Activated CD8-positive, alpha-beta memory T cell treated with anti-CD3 and anti-CD28 coated beads for 1 hour (primary cell): Measurements from ENCODE around the gene OR2A5.
"Not testable (repeated sequence)": the region's sequence is repeated elsewhere in the genome, so short reads cannot be mapped to it uniquely, and the experiment has no call there.

Experiments used
- DNase-seq, 2 donors: peaks; one replicate each; pipeline ENCODE4 v3.0.0-alpha.2; 2020; ENCODE audit warnings: low read depth in 1 of 2; ENCODE audit errors: extremely low read depth in 1 of 2

The OR2A5 gene

DNA sequence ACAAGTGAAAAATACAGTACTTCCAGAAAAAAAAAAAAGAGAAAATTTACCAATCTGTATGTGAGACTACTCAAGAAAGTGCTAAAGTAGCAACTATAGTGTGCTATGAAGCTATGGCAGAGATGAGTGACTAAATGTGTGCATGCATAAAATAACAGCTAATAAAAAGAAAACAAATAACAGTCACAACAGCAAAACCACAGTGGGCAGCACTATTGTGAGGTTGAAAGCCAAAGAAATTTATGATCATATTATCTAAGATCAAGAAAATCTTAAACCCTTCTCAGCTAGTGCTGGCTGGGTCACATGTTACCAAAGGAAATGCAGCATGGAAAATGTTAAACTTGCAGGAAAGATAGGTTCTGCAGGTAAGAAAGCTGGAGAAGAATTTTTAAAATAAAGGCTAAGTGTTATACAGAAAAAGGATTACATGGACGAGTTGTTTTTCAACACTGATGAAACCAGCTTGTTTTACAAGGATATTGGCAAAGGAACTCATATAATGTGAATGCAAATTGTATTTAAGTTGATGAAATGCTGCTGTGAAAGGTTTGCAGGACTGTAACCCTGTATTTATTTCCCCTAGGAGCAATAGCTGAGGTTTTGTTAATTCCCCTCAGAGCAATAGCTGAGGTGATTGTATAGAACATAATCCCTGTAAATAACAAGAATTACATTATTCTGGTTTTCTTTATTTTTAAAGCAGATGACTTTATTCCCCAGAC is 15.6 kb upstream of the OR2A5 start:
- no peak for DNase-seq

DNA sequence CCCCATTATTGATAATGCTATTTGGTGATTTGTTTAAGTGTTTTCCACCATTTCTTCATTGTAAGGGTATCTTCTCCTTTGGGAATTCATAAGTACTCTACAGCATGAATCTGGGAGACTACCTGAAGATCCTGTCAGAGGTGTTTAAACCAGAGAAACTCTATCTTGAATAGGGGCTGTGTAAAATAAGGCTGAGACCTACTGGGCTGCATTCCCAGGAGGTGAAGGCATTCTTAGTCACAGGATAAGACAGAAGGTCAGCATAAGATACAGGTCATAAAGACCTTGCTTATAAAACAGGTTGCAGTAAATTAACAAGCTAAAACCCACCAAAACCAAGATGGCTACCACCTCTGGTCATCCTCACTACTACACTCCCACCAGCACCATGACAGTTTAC is 13.4 kb upstream of the OR2A5 start:
- no peak for DNase-seq

GRCh38 chr7:144036302-144036885 is 12.4 kb upstream of the OR2A5 start:
- DNase-seq, result no peak

DNA sequence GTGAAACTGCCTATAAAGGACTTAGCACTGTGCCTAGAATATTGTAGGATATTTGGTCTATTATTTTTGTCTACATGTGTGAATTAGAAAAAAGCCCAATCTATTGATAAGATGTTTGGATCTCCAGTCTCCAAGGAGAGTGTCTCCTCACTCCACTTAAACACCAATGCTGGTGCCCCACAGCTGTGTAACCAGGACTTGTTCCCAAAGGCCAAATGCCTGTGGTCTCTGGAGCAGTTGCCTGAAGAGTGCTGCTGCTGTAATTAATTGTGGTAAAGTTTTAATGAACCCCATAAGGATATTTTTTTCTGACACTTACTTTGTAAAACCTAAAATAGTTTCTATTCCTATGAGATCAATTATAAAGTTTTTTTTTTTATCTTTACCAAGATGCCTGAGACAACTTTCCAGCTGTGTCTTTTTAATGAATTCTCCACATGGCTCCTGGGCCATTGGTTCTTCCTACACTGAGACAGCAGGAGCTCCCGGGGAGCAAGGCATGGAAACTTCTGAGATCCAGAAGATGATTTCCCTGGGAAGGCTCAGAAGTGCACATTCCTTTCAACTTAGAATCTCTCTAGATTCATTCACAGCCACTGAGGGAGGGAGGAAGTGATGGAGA is 11.2 kb upstream of the OR2A5 start:
- DNase-seq, result no peak

DNA sequence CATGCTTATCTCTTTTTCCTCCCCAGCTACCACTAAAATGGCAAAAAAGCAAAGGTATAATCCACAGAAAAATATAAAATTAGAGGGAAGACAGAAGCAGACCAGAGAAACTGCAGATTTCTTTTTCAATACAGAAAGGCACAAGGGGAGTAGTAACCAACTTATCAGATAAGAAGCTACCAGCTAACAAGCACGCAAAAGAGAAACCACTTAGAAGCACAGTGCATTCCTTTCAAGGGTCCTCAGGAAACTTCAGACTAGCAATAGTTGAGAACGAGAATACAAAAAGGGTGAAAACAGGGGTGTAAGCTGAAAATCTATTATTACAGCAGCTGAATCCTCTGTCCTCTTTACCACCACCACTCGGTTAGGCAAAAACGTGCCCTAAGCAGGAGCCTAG is 9.9 kb upstream of the OR2A5 start:
- no peak for DNase-seq

GRCh38 chr7:144049491-144049890 is 743 bp downstream of the OR2A5 start:
- DNase-seq, result no peak

GRCh38 chr7:144050093-144050492 is 1.3 kb downstream of the OR2A5 start:
- DNase-seq, result no peak

- DNase-seq, result not testable (repeated sequence)
Measured at GRCh38 chr7:144050884-144051283, 2.1 kb downstream of the OR2A5 start.

GRCh38 chr7:144057954-144058353 is 9.2 kb downstream of the OR2A5 start:
- no peak for DNase-seq

- DNase-seq, result no peak
Measured at GRCh38 chr7:144063710-144064109, 15.0 kb downstream of the OR2A5 start.

DNA sequence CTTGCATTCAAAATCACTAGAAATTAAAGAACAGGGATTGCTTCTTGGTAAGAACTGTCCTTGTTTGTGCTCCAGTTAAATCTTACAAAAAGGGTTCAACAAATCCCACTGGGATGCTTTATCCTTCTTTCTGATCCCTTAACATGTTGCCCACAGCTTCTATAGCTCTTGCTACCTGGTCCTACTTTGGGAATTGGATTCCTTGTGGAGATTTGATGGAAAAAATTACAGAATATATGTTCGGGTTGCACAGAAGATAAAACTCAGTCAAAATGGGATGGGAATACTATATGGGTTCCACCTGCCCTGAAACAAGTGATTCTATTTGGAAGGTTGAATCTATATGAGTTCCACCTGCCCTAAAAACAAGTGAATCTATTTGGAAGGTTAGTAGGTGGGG is 20.8 kb downstream of the OR2A5 start, which contains the start of gene OR2A25:
Gene OR2A25 (plus strand): TSS at position 301 of the 400 bp plus-strand sequence. CDS start 4,409 bp downstream, outside the sequence.
- DNase-seq, result no peak

DNA sequence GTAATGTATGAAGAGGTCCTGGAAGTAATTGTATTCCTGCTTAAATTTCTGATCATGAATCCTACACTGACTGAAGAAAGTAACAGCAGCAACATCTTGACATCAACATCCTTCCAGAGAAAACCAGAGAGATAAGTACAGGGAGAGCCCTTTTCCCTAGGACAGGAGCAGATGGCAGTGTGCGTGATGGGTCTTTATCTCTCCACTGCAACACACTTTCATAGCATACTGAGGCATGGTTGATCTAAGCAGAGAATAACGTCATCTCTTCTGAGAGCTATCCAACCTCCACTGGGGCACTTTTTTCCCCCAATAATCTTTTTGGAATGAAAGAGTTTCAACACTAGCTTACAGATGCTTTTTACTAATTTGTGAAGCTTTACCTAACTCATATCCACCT is 21.2 kb downstream of the OR2A5 start:
- DNase-seq, result no peak

DNA sequence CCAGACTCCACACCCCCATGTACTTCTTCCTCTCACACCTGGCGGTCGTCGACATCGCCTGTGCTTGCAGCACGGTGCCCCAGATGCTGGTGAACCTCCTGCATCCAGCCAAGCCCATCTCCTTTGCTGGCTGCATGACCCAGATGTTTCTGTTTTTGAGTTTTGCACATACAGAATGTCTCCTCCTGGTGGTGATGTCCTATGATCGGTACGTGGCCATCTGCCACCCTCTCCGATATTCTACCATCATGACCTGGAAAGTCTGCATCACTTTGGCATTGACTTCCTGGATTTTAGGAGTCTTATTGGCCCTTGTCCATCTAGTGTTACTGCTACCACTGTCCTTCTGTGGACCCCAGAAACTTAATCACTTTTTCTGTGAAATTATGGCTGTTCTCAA is 25.6 kb downstream of the OR2A5 start:
- DNase-seq, result no peak

DNA sequence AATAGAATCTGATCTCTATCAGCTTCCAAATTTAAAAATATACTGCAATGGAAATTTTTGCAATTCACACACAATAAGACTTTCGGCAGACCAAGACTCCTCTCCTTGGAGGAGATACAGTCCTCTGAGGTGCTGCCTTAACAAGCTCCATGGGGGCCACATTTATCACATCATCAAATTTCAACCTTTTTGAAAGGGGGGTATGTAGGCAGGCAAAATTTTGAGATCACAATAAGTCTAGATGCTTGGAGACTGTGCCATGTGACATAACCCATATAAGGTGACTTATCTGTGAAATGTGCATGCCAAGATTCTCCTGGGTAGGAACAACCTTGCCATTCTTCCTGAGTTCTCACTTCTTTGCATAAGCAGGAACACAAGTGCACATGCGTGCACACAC is 37.2 kb downstream of the OR2A5 start, which contains the start of gene OR2A12:
Gene OR2A12 (plus strand): TSS at position 301 of the 400 bp plus-strand sequence. CDS start 8,830 bp downstream, outside the sequence.
- no peak for DNase-seq

DNA sequence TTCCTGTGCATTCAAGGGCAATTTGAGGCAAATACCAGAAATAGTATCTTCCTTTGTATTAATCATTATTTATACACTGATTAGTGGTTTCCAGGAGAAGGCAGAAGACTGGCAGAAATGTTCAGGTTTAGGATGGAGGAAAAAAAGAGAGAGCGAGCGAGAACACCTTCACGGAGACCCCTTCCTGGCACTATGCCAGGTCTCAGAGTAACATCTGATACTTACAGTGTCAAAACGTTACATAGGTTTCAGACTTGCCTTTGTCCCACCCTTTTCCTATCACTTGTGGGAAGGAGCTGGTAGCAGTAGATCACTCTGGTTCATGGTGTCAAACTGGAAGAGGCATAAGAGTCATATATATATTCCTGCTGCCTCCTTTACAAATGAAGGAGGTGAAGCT is 38.0 kb downstream of the OR2A5 start:
- DNase-seq, result no peak

DNA sequence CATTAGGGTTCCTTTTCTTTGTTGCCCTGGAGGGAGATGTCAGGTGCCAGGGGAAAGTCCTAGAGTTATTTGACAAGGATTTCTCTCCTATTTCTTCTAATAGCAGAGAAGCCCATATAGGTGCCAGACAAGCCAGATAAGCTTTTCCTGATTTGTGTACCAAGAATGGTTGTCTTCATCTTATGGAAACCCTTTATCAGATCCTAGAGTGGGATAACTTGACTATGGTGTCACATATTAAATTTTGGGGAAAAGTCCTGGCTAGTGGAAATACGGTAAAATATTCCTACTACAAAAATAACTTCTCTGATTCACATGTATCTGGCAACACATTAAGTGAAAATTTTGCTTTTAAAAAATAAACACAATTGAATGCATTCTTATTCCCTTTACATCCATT is 38.5 kb downstream of the OR2A5 start:
- DNase-seq, result no peak

GRCh38 chr7:144090667-144091066 is 41.9 kb downstream of the OR2A5 start:
- DNase-seq, result no peak

GRCh38 chr7:144098776-144099175 is 50.0 kb downstream of the OR2A5 start:
- no peak for DNase-seq

DNA sequence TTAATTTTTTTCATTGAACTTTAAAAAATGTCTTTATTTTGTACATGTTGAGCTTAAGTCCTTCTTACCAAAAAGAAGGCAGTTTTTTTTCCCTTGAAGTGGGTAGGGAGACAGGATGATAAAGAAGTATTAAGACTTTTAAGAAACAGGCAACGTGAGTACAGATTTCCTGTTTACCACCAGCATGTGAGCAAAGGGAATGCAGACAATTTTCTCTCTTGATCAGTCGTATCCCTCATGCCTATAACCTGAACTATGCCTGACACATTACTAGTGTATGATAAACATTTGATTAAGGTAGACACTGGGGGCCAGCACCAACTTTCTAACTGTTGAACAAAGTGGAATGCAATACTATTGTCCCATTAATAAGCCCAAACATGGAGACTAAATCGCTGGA is 51.9 kb downstream of the OR2A5 start:
- DNase-seq, result no peak

- no peak for DNase-seq
Measured at GRCh38 chr7:144102041-144102440, 53.3 kb downstream of the OR2A5 start.

- no peak for DNase-seq
Measured at GRCh38 chr7:144105211-144105610, 56.5 kb downstream of the OR2A5 start.
